Common myeloid progenitor, CD34-positive (primary cell): ENCODE results near the gene ATXN7.

ENCODE experiments used
- CTCF ChIA-PET: fragments of 350-600 bp; sonication (Branson Sonifier 250); formaldehyde crosslinking; loops from one replicate; lab custom pipeline; 2021; ENCODE audit warnings: antibody characterized with exemption; lab: Charles Lee
- POLR2A ChIA-PET: fragments of 350-600 bp; sonication (Branson Sonifier 250); formaldehyde crosslinking; loops from one replicate; lab custom pipeline; 2021; ENCODE audit warnings: antibody characterized with exemption; lab: Charles Lee
- DNase-seq, 3 donors: peaks; one replicate each; pipeline versions ENCODE4 v3.0.0 to v3.0.0-alpha.2; 2013
- H3K27ac ChIP-seq, 2 experiments: 1 replicate in 1 of 2; 2 replicates in 1 of 2; pipeline ENCODE4 v1.7.0; 2013; ENCODE audit warnings: inconsistent platforms in 2 of 2, low read length in 2 of 2, mild to moderate bottlenecking in 2 of 2, low read depth in 1 of 2, moderate library complexity in 1 of 2; ENCODE audit not compliant: severe bottlenecking in 2 of 2, insufficient read depth in 1 of 2, poor library complexity in 1 of 2
- H3K27me3 ChIP-seq, 5 experiments: replicated peaks in 2 of 5; 1 replicate in 3 of 5; 2 replicates in 2 of 5; pipeline versions ENCODE4 v1.6.1 to v1.7.0; 2013; ENCODE audit warnings: low read length in 4 of 5, mild to moderate bottlenecking in 2 of 5, moderate library complexity in 2 of 5, inconsistent platforms in 1 of 5; ENCODE audit not compliant: insufficient read depth in 5 of 5, control insufficient read depth in 4 of 5
- H3K36me3 ChIP-seq, 4 experiments: 1 replicate in 2 of 4; 2 replicates in 2 of 4; pipeline versions ENCODE4 v1.6.1 to v1.7.0; 2013; ENCODE audit warnings: low read length in 3 of 4, control low read depth in 1 of 4, mild to moderate bottlenecking in 1 of 4; ENCODE audit not compliant: control insufficient read depth in 4 of 4, insufficient read depth in 4 of 4
- H3K4me1 ChIP-seq, 4 experiments: 1 replicate in 3 of 4; 2 replicates in 1 of 4; pipeline versions ENCODE4 v1.6.1 to v1.7.1; 2013; ENCODE audit warnings: low read length in 3 of 4, mild to moderate bottlenecking in 3 of 4, control low read depth in 1 of 4, inconsistent platforms in 1 of 4, moderate library complexity in 1 of 4; ENCODE audit not compliant: control insufficient read depth in 4 of 4, insufficient read depth in 4 of 4; ENCODE audit errors: control extremely low read depth in 1 of 4
- H3K4me3 ChIP-seq, 7 experiments: 1 replicate in 4 of 7; 2 replicates in 3 of 7; pipeline versions ENCODE4 v1.5.1 to v1.7.0; 2013; ENCODE audit warnings: mild to moderate bottlenecking in 7 of 7, low read length in 6 of 7, moderate library complexity in 6 of 7, inconsistent platforms in 2 of 7, low read depth in 2 of 7, control low read depth in 1 of 7; ENCODE audit not compliant: insufficient read depth in 4 of 7, control insufficient read depth in 1 of 7; ENCODE audit errors: extremely low read depth in 1 of 7
- H3K9me3 ChIP-seq, 5 experiments: 1 replicate in 4 of 5; 2 replicates in 1 of 5; pipeline versions ENCODE4 v1.6.1 to v1.7.1; 2013; ENCODE audit warnings: low read length in 4 of 5, mild to moderate bottlenecking in 2 of 5, inconsistent platforms in 1 of 5, low read depth in 1 of 5, moderate library complexity in 1 of 5; ENCODE audit not compliant: control insufficient read depth in 4 of 5, insufficient read depth in 2 of 5; ENCODE audit errors: control extremely low read depth in 1 of 5
- WGBS: methylation state at CpG from one replicate; pipeline ENCODE4 v1.1.5; 2013; ENCODE audit not compliant: insufficient coverage; 5-methylcytosine and 5-hydroxymethylcytosine counted together

ATXN7 gene

GRCh38 chr3:63874769-63875168 lies 11.1 kb downstream of the ATXN7 start:
- WGBS, result 100% methylated on average over 1 of the region's 3 CpGs
- ChIA-PET POLR2A (interaction anchor here (0.7 kb wide), 1 partner anchor 15 kb away, joined by 3 read pairs; no protein-coding TSS in a partner anchor), CTCF (interaction anchor here (1.5 to 1.6 kb wide), 3 partner anchors 10 to 16 kb away, joined by 3 read pairs; no protein-coding TSS in a partner anchor)
- peaks cover 0 to 8% (median 0%) of the 10 kb centered on the region in 4 experiments for H3K4me1 ChIP-seq
- DNase-seq, result no peak
- H3K27ac ChIP-seq, result no peak overlapping the region
- H3K4me3 ChIP-seq, result no peak overlapping the region
- no peaks in the 10 kb centered on the region for H3K9me3 ChIP-seq
- H3K27me3 ChIP-seq, result no peaks in the 10 kb centered on the region
- peaks cover 0 to 10% (median 0%) of the 10 kb centered on the region in 4 experiments for H3K36me3 ChIP-seq

- 90% methylated on average over 1 of the region's 2 CpGs for WGBS
- no peaks in the 10 kb centered on the region for H3K9me3 ChIP-seq
- peaks cover 0 to 12% (median 0%) of the 10 kb centered on the region in 4 experiments for H3K36me3 ChIP-seq
- H3K4me1 ChIP-seq, result peaks cover 0 to 8% (median 0%) of the 10 kb centered on the region in 4 experiments
- CTCF ChIA-PET, result interaction anchor here (1.1 to 1.5 kb wide), 3 partner anchors 9 to 34 kb away, joined by 3 to 5 read pairs (median 3); no protein-coding TSS in a partner anchor
- DNase-seq, result no peak
- no peaks in the 10 kb centered on the region for H3K27me3 ChIP-seq
- POLR2A ChIA-PET, result interaction anchor here (0.7 kb wide), 1 partner anchor 14 kb away, joined by 3 read pairs; no protein-coding TSS in a partner anchor
- no peak overlapping the region for H3K27ac ChIP-seq
- no peak overlapping the region for H3K4me3 ChIP-seq
Observed at GRCh38 chr3:63875510-63875909, 11.8 kb downstream of the ATXN7 start.

- DNase-seq, result no peak
- H3K4me1 ChIP-seq, result peaks cover 0 to 8% (median 0%) of the 10 kb centered on the region in 4 experiments
- H3K36me3 ChIP-seq, result peaks cover 0 to 16% (median 0%) of the 10 kb centered on the region in 4 experiments
- WGBS, result no CpG with 5 or more reads among the region's 3 CpGs
- no peaks in the 10 kb centered on the region for H3K27me3 ChIP-seq
- no peaks in the 10 kb centered on the region for H3K9me3 ChIP-seq
- no peak overlapping the region for H3K27ac ChIP-seq
- CTCF ChIA-PET, result interaction anchor here (1.1 kb wide), 1 partner anchor 34 kb away, joined by 5 read pairs; no protein-coding TSS in a partner anchor
- POLR2A ChIA-PET, result interaction anchor here (0.9 kb wide), 1 partner anchor 36 kb away, joined by 3 read pairs; the partner anchor contains the start of gene SCAANT1
- no peak overlapping the region for H3K4me3 ChIP-seq
Observed at GRCh38 chr3:63876260-63876659, 12.6 kb downstream of the ATXN7 start.

- ChIA-PET CTCF (interaction anchor here (1.2 to 1.7 kb wide), 2 partner anchors 10 to 11 kb away, joined by 4 to 5 read pairs; no protein-coding TSS in a partner anchor), POLR2A (interaction anchor here (1.0 kb wide), 1 partner anchor 10 kb away, joined by 3 read pairs; no protein-coding TSS in a partner anchor)
- Histone ChIP-seq H3K9me3 (no peaks in the 10 kb centered on the region), H3K4me1 (peaks cover 0 to 8% (median 0%) of the 10 kb centered on the region in 4 experiments), H3K36me3 (peaks cover 0 to 14% (median 0%) of the 10 kb centered on the region in 4 experiments), H3K4me3 (no peak overlapping the region), H3K27ac (no peak overlapping the region), H3K27me3 (no peaks in the 10 kb centered on the region)
- no peak for DNase-seq
- WGBS, result 100% methylated on average over 2 of the region's 3 CpGs
Observed at GRCh38 chr3:63877737-63878393, 14.2 kb downstream of the ATXN7 start.

GRCh38 chr3:63878394-63879060 lies 14.9 kb downstream of the ATXN7 start:
- H3K4me3 ChIP-seq, result no peak overlapping the region
- H3K27ac ChIP-seq, result no peak overlapping the region
- CTCF ChIA-PET, result interaction anchor here (1.7 kb wide), 1 partner anchor 11 kb away, joined by 5 read pairs; no protein-coding TSS in a partner anchor
- H3K36me3 ChIP-seq, result peaks cover 0 to 10% (median 0%) of the 10 kb centered on the region in 4 experiments
- H3K27me3 ChIP-seq, result no peaks in the 10 kb centered on the region
- WGBS, result 89% methylated on average over 2 of the region's 2 CpGs
- H3K4me1 ChIP-seq, result peaks cover 0 to 8% (median 0%) of the 10 kb centered on the region in 4 experiments
- no peak for DNase-seq
- POLR2A ChIA-PET, result no interaction called here
- H3K9me3 ChIP-seq, result no peaks in the 10 kb centered on the region

- POLR2A ChIA-PET, result no interaction called here
- Histone ChIP-seq H3K4me1 (peaks cover 0 to 5% (median 0%) of the 10 kb centered on the region in 4 experiments), H3K9me3 (no peaks in the 10 kb centered on the region), H3K27ac (no peak overlapping the region), H3K27me3 (no peaks in the 10 kb centered on the region), H3K36me3 (peaks cover 0 to 10% (median 0%) of the 10 kb centered on the region in 4 experiments), H3K4me3 (no peak overlapping the region)
- no peak for DNase-seq
- CTCF ChIA-PET, result no interaction called here
- no CpG with 5 or more reads among the region's 5 CpGs for WGBS
Observed at GRCh38 chr3:63880653-63881052, 17.0 kb downstream of the ATXN7 start.
